Muscle layer of duodenum (tissue), 2 donors: Measurements from ENCODE around the gene AKAP12.
"Not testable (repeated sequence)": the region's sequence is repeated elsewhere in the genome, so short reads cannot be mapped to it uniquely, and the experiment has no call there.

Source experiments
- H3K27ac ChIP-seq: one replicate; pipeline ENCODE4 v1.7.0; 2013; ENCODE audit warnings: mild to moderate bottlenecking, low read length
- H3K27me3 ChIP-seq: one replicate; pipeline ENCODE4 v1.7.0; 2013; ENCODE audit warnings: low read depth, mild to moderate bottlenecking, control low read depth, low read length
- H3K36me3 ChIP-seq, 2 donors: one replicate each; pipeline ENCODE4 v1.7.0; 2013; ENCODE audit warnings: low read length in 2 of 2, control low read depth in 1 of 2, mild to moderate bottlenecking in 1 of 2; ENCODE audit not compliant: insufficient read depth in 2 of 2, control insufficient read depth in 1 of 2
- H3K4me1 ChIP-seq, 2 donors: one replicate each; pipeline ENCODE4 v1.7.0; 2013; ENCODE audit warnings: low read length in 2 of 2, mild to moderate bottlenecking in 2 of 2, control low read depth in 1 of 2, moderate library complexity in 1 of 2; ENCODE audit not compliant: insufficient read depth in 2 of 2, control insufficient read depth in 1 of 2
- H3K4me3 ChIP-seq, 2 donors: one replicate each; pipeline ENCODE4 v1.7.0; 2013; ENCODE audit warnings: low read length in 2 of 2, low read depth in 1 of 2, mild to moderate bottlenecking in 1 of 2
- H3K9me3 ChIP-seq, 2 donors: one replicate each; pipeline ENCODE4 v1.7.0; 2013; ENCODE audit warnings: low read length in 2 of 2, control low read depth in 1 of 2, mild to moderate bottlenecking in 1 of 2; ENCODE audit not compliant: control insufficient read depth in 1 of 2
- donor health status: healthy.

Gene AKAP12

GRCh38 chr6:151330130-151330696 is 90.4 kb downstream of the AKAP12 start:
- Histone ChIP-seq H3K4me1 (peaks cover 0 to 14% of the 10 kb centered on the region in 2 donors), H3K9me3 (no peaks in the 10 kb centered on the region), H3K27me3 (no peaks in the 10 kb centered on the region), H3K4me3 (no peak overlapping the region), H3K36me3 (no peaks in the 10 kb centered on the region), H3K27ac (no peak overlapping the region)

DNA sequence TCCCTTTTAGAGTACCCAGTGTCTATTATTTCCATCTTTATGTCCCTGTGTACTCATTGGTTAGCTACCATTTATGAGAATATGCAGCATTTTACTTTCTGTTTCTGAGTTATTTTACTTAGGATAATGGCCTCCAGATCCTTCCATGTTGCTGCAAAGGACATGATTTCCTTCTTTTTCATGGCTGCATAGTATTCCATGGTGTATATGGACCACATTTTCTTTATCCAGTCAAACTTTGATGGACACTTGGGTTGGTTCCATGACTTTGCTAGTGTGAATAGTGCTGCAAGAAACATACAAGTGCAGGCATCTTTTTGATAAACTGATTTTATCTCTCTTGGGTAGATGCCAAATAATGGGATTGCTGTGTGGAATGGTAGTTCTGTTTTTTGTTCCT is 96.2 kb downstream of the AKAP12 start:
- Histone ChIP-seq H3K4me1 (peaks cover 0 to 9% of the 10 kb centered on the region in 2 donors), H3K4me3 (no peak overlapping the region), H3K27ac (no peak overlapping the region), H3K9me3 (no peaks in the 10 kb centered on the region), H3K27me3 (no peaks in the 10 kb centered on the region), H3K36me3 (no peaks in the 10 kb centered on the region)

DNA sequence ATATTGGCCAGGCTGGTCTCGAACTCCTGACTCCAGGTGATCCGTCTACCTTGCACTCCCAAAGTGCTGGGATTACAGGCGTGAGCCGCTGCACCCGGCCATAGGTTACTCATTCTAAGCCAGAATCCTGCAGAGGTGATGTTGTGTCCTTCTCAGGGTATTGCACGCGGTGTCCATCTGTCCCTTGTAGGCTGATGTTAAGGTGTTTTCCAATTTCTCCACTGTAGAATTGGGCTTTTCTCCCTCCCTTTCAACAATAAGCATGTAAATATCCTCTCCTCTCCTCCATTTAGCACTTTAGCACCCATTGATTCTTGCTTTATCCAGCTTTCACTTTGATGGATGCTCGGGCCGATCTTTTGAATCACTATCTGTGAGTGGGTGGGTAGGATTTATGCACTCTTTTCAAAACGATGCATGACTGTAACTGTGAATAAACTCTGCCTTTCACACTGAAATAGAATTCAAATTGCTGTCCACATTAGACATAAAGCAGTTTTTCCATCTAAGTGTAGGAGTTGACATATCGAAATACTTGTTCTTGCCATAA is 99.0 kb downstream of the AKAP12 start:
- Histone ChIP-seq H3K4me3 (no peak overlapping the region), H3K4me1 (peaks cover 0 to 9% of the 10 kb centered on the region in 2 donors), H3K9me3 (no peaks in the 10 kb centered on the region), H3K27me3 (no peaks in the 10 kb centered on the region), H3K36me3 (peaks cover 0 to 13% of the 10 kb centered on the region in 2 donors), H3K27ac (no peak overlapping the region)

DNA sequence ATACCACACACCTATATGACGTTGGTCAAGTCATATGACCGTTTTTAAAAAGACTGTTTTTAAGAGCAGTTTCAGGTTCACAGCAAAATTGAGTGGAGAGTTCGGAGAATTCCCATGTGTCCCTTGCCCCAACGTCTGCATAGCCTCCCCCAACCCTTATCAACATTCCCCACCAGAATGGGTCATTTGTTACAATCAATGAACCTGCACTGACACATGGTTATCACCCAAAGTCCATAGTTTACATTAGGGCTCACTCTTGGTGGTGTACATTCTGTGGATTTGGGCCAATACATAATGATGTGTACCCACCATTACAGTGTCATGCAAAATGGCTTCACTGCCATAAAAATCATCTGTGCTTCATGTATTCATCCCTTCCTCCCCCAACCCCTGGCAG is 99.6 kb downstream of the AKAP12 start:
- Histone ChIP-seq H3K4me1 (peaks cover 0 to 9% of the 10 kb centered on the region in 2 donors), H3K36me3 (peaks cover 0 to 13% of the 10 kb centered on the region in 2 donors), H3K9me3 (no peaks in the 10 kb centered on the region), H3K4me3 (no peak overlapping the region), H3K27ac (no peak overlapping the region), H3K27me3 (no peaks in the 10 kb centered on the region)

GRCh38 chr6:151340219-151340978 is 100.6 kb downstream of the AKAP12 start:
- Histone ChIP-seq H3K9me3 (no peaks in the 10 kb centered on the region), H3K27me3 (no peaks in the 10 kb centered on the region), H3K4me1 (peaks cover 0 to 9% of the 10 kb centered on the region in 2 donors), H3K36me3 (peaks cover 0 to 13% of the 10 kb centered on the region in 2 donors), H3K27ac (no peak overlapping the region), H3K4me3 (no peak overlapping the region)

DNA sequence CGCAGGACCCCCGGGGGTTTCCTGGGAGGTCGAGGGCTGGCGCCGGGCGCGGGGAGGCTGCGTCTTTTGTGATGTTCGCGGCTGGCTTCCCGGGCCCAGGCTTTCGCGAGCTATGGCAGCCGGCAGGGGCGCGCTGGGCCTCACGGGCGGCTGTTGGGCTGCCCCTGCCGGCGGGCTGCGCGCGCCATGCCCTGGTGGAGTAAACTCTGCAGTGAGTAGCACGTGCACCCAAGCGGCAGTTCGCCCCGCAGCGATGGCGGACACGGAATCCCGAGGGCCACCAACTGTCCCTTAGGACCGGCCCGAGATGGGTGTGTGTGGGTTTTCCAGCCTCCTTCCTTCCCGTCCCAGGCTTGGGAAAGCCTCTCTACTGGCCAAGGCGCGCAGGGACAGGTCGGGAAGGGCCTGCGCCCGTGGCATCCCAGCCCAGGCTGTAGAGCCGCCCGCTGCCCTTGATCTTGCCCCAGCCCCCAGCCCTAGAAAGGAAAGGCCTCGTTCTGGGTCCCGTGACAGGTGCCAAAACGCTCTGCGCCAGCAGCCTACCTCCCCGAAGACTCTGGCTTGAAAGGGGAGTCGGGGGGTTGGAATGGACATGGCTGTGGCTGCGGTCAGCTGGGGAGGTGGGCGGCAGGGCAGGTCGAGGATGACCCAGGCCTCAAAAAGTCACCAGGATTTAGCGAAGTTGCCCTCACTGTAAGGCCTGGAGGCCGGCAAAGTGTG is 101.9 kb downstream of the AKAP12 start:
- no peaks in the 10 kb centered on the region for H3K27me3 ChIP-seq
- no peak overlapping the region for H3K4me3 ChIP-seq
- peaks cover 0 to 13% of the 10 kb centered on the region in 2 donors for H3K36me3 ChIP-seq
- H3K27ac ChIP-seq: no peak overlapping the region
- H3K9me3 ChIP-seq: no peaks in the 10 kb centered on the region
- H3K4me1 ChIP-seq: peaks cover 0 to 17% of the 10 kb centered on the region in 2 donors

GRCh38 chr6:151342750-151343149 is 103.0 kb downstream of the AKAP12 start:
- not testable (repeated sequence) for H3K9me3 ChIP-seq, H3K4me3 ChIP-seq, H3K27ac ChIP-seq, H3K27me3 ChIP-seq
- Histone ChIP-seq H3K36me3 (peaks cover 0 to 13% of the 10 kb centered on the region in 2 donors), H3K4me1 (peaks cover 0 to 17% of the 10 kb centered on the region in 2 donors)

- Histone ChIP-seq H3K27ac (no peak overlapping the region), H3K4me3 (no peak overlapping the region), H3K4me1 (peaks cover 0 to 10% of the 10 kb centered on the region in 2 donors), H3K9me3 (no peaks in the 10 kb centered on the region), H3K27me3 (no peaks in the 10 kb centered on the region), H3K36me3 (peaks cover 34 to 35% of the 10 kb centered on the region in 2 donors)
Observed at GRCh38 chr6:151349651-151350270, 110.0 kb downstream of the AKAP12 start.

- peaks cover 0 to 10% of the 10 kb centered on the region in 2 donors for H3K4me1 ChIP-seq
- H3K27me3 ChIP-seq: no peaks in the 10 kb centered on the region
- no peaks in the 10 kb centered on the region for H3K9me3 ChIP-seq
- no peak overlapping the region for H3K27ac ChIP-seq
- H3K36me3 ChIP-seq: peaks cover 36% of the 10 kb centered on the region in 2 donors
- H3K4me3 ChIP-seq: no peak overlapping the region
Observed at GRCh38 chr6:151350442-151351145, 110.8 kb downstream of the AKAP12 start.

DNA sequence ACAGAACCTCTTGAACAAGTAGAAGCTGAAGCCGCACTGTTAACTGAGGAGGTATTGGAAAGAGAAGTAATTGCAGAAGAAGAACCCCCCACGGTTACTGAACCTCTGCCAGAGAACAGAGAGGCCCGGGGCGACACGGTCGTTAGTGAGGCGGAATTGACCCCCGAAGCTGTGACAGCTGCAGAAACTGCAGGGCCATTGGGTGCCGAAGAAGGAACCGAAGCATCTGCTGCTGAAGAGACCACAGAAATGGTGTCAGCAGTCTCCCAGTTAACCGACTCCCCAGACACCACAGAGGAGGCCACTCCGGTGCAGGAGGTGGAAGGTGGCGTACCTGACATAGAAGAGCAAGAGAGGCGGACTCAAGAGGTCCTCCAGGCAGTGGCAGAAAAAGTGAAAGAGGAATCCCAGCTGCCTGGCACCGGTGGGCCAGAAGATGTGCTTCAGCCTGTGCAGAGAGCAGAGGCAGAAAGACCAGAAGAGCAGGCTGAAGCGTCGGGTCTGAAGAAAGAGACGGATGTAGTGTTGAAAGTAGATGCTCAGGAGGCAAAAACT is 111.5 kb downstream of the AKAP12 start:
- H3K36me3 ChIP-seq: peaks cover 42 to 43% of the 10 kb centered on the region in 2 donors

More for the DNA sequence above, 111.5 kb downstream of the AKAP12 start:
- peaks cover 0 to 5% of the 10 kb centered on the region in 2 donors for H3K4me1 ChIP-seq
- no peak overlapping the region for H3K27ac ChIP-seq
- no peaks in the 10 kb centered on the region for H3K27me3 ChIP-seq
- H3K9me3 ChIP-seq: no peaks in the 10 kb centered on the region
- H3K4me3 ChIP-seq: no peak overlapping the region
